Neuronal stem cell (in vitro differentiated cells): ENCODE results near the gene LACTBL1.
A peak's percentile ranks its signal among the peaks of the same experiment; 100 is the strongest.

Experiments used
- DNase-seq: peaks from one replicate; pipeline ENCODE4 v3.0.0-alpha.2; 2013; ENCODE audit warnings: low spot score
- H2AFZ ChIP-seq: one replicate; pipeline ENCODE4 v1.6.1; 2013; ENCODE audit warnings: mild to moderate bottlenecking, low read length, inconsistent platforms
- H2AK5ac ChIP-seq: 2 replicates; pipeline ENCODE4 v1.6.1; 2013; ENCODE audit warnings: low read depth, mild to moderate bottlenecking, inconsistent platforms, low read length, moderate library complexity, mixed read lengths
- H2BK120ac ChIP-seq: 2 replicates; pipeline ENCODE4 v1.6.1; 2013; ENCODE audit warnings: low read depth, mild to moderate bottlenecking, inconsistent platforms, low read length, moderate library complexity, mixed read lengths
- H2BK12ac ChIP-seq: one replicate; pipeline ENCODE4 v1.6.1; 2013; ENCODE audit warnings: low read length, inconsistent platforms
- H2BK15ac ChIP-seq: 2 replicates; pipeline ENCODE4 v1.6.1; 2013; ENCODE audit warnings: mild to moderate bottlenecking, low read length, inconsistent platforms, mixed read lengths
- H2BK5ac ChIP-seq: one replicate; pipeline ENCODE4 v1.6.1; 2013; ENCODE audit warnings: inconsistent platforms, mild to moderate bottlenecking, low read length, moderate library complexity
- H3K14ac ChIP-seq: one replicate; pipeline ENCODE4 v1.6.1; 2013; ENCODE audit warnings: low read length, inconsistent platforms
- H3K18ac ChIP-seq: 2 replicates; pipeline ENCODE4 v1.6.1; 2013; ENCODE audit warnings: low read length, inconsistent platforms
- H3K23ac ChIP-seq: 2 replicates; pipeline ENCODE4 v1.6.1; 2013; ENCODE audit warnings: low read depth, mild to moderate bottlenecking, mixed read lengths, low read length, inconsistent platforms; ENCODE audit not compliant: poor library complexity
- H3K27ac ChIP-seq: replicated peaks from 3 replicates; pipeline ENCODE4 v1.5.1; 2013; ENCODE audit warnings: low read length, inconsistent platforms
- H3K27me3 ChIP-seq, 3 experiments: 2 replicates each; pipeline ENCODE4 v1.6.1; 2013; ENCODE audit warnings: low read length in 3 of 3, mild to moderate bottlenecking in 2 of 3, inconsistent platforms in 1 of 3, low read depth in 1 of 3, mixed read lengths in 1 of 3, moderate library complexity in 1 of 3; ENCODE audit not compliant: control insufficient read depth in 3 of 3, insufficient read depth in 3 of 3
- H3K36me3 ChIP-seq, 2 donors: replicated peaks in 1 of 2; 2 replicates each; pipeline ENCODE4 v1.6.1; 2013; ENCODE audit warnings: low read length in 2 of 2; ENCODE audit not compliant: control insufficient read depth in 2 of 2, insufficient read depth in 2 of 2
- H3K4ac ChIP-seq: 2 replicates; pipeline ENCODE4 v1.6.1; 2013; ENCODE audit warnings: inconsistent platforms, mild to moderate bottlenecking, low read length, moderate library complexity
- H3K4me1 ChIP-seq, 2 donors: 1 replicate in 1 of 2; 2 replicates in 1 of 2; pipeline ENCODE4 v1.6.1; 2013; ENCODE audit warnings: low read length in 2 of 2, low read depth in 1 of 2; ENCODE audit not compliant: control insufficient read depth in 2 of 2, insufficient read depth in 1 of 2
- H3K4me2 ChIP-seq: one replicate; pipeline ENCODE4 v1.6.1; 2013; ENCODE audit warnings: mild to moderate bottlenecking, low read length, inconsistent platforms; ENCODE audit not compliant: insufficient read depth, poor library complexity, severe bottlenecking
- H3K4me3 ChIP-seq, 2 donors: 2 replicates each; pipeline ENCODE4 v1.5.1; 2013; ENCODE audit warnings: low read length in 2 of 2, mild to moderate bottlenecking in 2 of 2, inconsistent platforms in 1 of 2, moderate library complexity in 1 of 2
- H3K79me1 ChIP-seq: one replicate; pipeline ENCODE4 v1.6.1; 2013; ENCODE audit warnings: low read depth, mild to moderate bottlenecking, inconsistent platforms, low read length, moderate library complexity
- H3K9ac ChIP-seq: one replicate; pipeline ENCODE4 v1.6.1; 2013; ENCODE audit warnings: mild to moderate bottlenecking, low read depth, low read length, inconsistent platforms; ENCODE audit not compliant: poor library complexity
- H3K9me3 ChIP-seq, 2 donors: replicated peaks in 1 of 2; 2 replicates each; pipeline versions ENCODE3 to v1.6.1; 2013; ENCODE audit warnings: low read length in 2 of 2, mild to moderate bottlenecking in 2 of 2, inconsistent platforms in 1 of 2, low read depth in 1 of 2, mixed read lengths in 1 of 2, moderate library complexity in 1 of 2; ENCODE audit not compliant: control insufficient read depth in 2 of 2, insufficient read depth in 1 of 2
- H4K8ac ChIP-seq: one replicate; pipeline ENCODE4 v1.6.1; 2013; ENCODE audit warnings: low read depth, mild to moderate bottlenecking, inconsistent platforms, low read length, moderate library complexity
- H4K91ac ChIP-seq: one replicate; pipeline ENCODE4 v1.6.1; 2013; ENCODE audit warnings: low read length, low read depth, mild to moderate bottlenecking, inconsistent platforms; ENCODE audit not compliant: poor library complexity
- WGBS, 2 donors: extraction: QIAGEN DNeasy Blood & Tissue Kit; methylation state at CpG; one replicate each; pipeline ENCODE4 v1.1.7; 2013; ENCODE audit warnings: missing lambda C conversion rate in 2 of 2, mixed read lengths in 1 of 2; ENCODE audit not compliant: insufficient read length in 2 of 2, insufficient replicate concordance in 1 of 2; ENCODE audit errors: extremely low coverage in 2 of 2; 5-methylcytosine and 5-hydroxymethylcytosine counted together

The LACTBL1 gene

DNA sequence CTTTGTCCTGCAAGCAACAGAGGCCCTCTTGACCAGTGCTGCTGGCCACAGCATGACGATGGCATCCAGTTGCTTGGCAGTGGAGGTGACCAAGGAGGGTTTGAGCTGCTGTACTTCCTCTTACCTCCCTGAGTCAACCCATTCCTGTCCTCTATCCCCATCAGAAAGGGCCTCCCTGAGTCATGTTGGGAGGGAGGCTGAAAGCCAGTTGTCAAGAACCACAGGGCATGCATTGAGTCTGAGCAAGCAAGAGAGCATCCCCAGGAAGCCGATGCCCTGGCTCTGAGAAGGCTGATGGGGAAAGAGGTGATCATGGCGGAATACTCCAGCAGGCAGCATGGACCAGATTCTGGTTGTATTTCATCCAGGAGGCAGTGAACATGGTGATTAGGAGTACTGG lies 69.6 kb downstream of the LACTBL1 start:
- Histone ChIP-seq H2AK5ac (no peak overlapping the region), H3K27me3 (no peaks in the 10 kb centered on the region), H3K79me1 (no peaks in the 10 kb centered on the region), H4K91ac (no peak overlapping the region), H3K36me3 (peaks cover 7 to 23% of the 10 kb centered on the region in 2 donors), H3K4me2 (no peak overlapping the region), H2BK15ac (peak overlapping the region; percentile 7), H3K4me3 (no peak overlapping the region), H3K27ac (no peak overlapping the region), H2BK12ac (no peak overlapping the region), H3K23ac (peak overlapping the region; percentile 18), H3K9ac (no peak overlapping the region), H2BK120ac (no peak overlapping the region), H3K18ac (no peak overlapping the region), H3K9me3 (no peaks in the 10 kb centered on the region), H4K8ac (no peak overlapping the region), H2BK5ac (no peak overlapping the region), H3K14ac (no peak overlapping the region), H3K4ac (no peak overlapping the region), H3K4me1 (no peaks in the 10 kb centered on the region), H2AFZ (no peak overlapping the region)
- no CpG with 5 or more reads among the region's 3 CpGs for WGBS, 2 donors
- DNase-seq: no peak
